GM23338 (cell line): ENCODE measurements around the gene MAPT.

Source experiments
- CREB1 ChIP-seq: fragments of 250-450 bp; sonication (Bioruptor Pico); IDR thresholded peaks from 2 replicates; pipeline ENCODE4 v1.5.0; 2020; ENCODE audit warnings: low read depth, mild to moderate bottlenecking, moderate library complexity
- CTCF ChIP-seq, 2 experiments: fragments of 200-600 bp in 1 of 2; sonication (generic) in 1 of 2; conservative IDR thresholded peaks; 2 replicates each; pipeline versions ENCODE4 v1.5.1 to v1.6.1; 2016 to 2017; ENCODE audit warnings: antibody characterized with exemption in 2 of 2, low read depth in 2 of 2, mild to moderate bottlenecking in 2 of 2, moderate library complexity in 1 of 2
- ETS1 ChIP-seq: IDR thresholded peaks from 2 replicates; pipeline ENCODE4 v1.6.1; 2016; ENCODE audit warnings: antibody characterized with exemption
- EZH2 ChIP-seq: fragments of 200-600 bp; sonication (generic); IDR thresholded peaks from one replicate; pipeline ENCODE4 v1.8.0; 2017; ENCODE audit warnings: antibody characterized with exemption, mild to moderate bottlenecking, low read depth; ENCODE audit not compliant: unreplicated experiment
- EZH2phosphoT487 ChIP-seq: fragments of 200-600 bp; sonication (generic); IDR thresholded peaks from one replicate; pipeline ENCODE4 v1.8.1; 2018; ENCODE audit warnings: antibody characterized with exemption; ENCODE audit not compliant: unreplicated experiment
- JUNB ChIP-seq: IDR thresholded peaks from one replicate; pipeline ENCODE4 v1.6.1; 2016; ENCODE audit warnings: antibody characterized with exemption; ENCODE audit not compliant: unreplicated experiment
- NANOG ChIP-seq: IDR thresholded peaks from 2 replicates; pipeline ENCODE4 v1.6.1; 2016; ENCODE audit warnings: antibody characterized with exemption, borderline replicate concordance
- POLR2AphosphoS5 ChIP-seq: IDR thresholded peaks from 2 replicates; pipeline ENCODE4 v1.6.1; 2016; ENCODE audit warnings: antibody characterized with exemption, low read depth
- REST ChIP-seq: IDR thresholded peaks from one replicate; pipeline ENCODE4 v1.6.1; 2018; ENCODE audit warnings: antibody characterized with exemption; ENCODE audit not compliant: unreplicated experiment
- STAT1 ChIP-seq: IDR thresholded peaks from one replicate; pipeline ENCODE4 v1.6.1; 2016; ENCODE audit warnings: antibody characterized with exemption; ENCODE audit not compliant: unreplicated experiment
- ZNF114 ChIP-seq: fragments of 250-450 bp; sonication (Bioruptor Pico); IDR thresholded peaks from 2 replicates; pipeline ENCODE4 v1.5.0; 2020; ENCODE audit warnings: mild to moderate bottlenecking, moderate library complexity
- ZNF331 ChIP-seq: fragments of 250-450 bp; sonication (Bioruptor Pico); IDR thresholded peaks from 2 replicates; pipeline ENCODE4 v1.5.0; 2020; ENCODE audit warnings: low read depth, mild to moderate bottlenecking, moderate library complexity
- ZNF462 ChIP-seq: fragments of 250-450 bp; sonication (Bioruptor Pico); IDR thresholded peaks from 2 replicates; pipeline ENCODE4 v1.5.0; 2020; ENCODE audit warnings: mild to moderate bottlenecking, moderate library complexity

GRCh38 chr17:46033392-46033791, 139.0 kb downstream of the MAPT start:
- TF ChIP-seq CTCF (conservative IDR thresholded peaks at IDR 0.05; ENCODE audit: low read depth in 2 of 2) (no peak), CREB1 (CRISPR knock-in tag) (no peak), REST (no peak), STAT1 (no peak), JUNB (no peak), EZH2 (no peak), EZH2phosphoT487 (no peak), POLR2AphosphoS5 (no peak), NANOG (no peak), ETS1 (no peak), ZNF331 (no peak), ZNF462 (CRISPR knock-in tag) (no peak), ZNF114 (CRISPR knock-in tag) (no peak)
